SK-N-SH treated with all-trans-retinoic acid at 6 μM for 48 hours (cell line): Measurements from ENCODE around the gene TBX19.

Source experiments
- ISL1 ChIP-seq: fragments of 250-450 bp; sonication (Bioruptor Pico); IDR thresholded peaks from 2 replicates; pipeline ENCODE4 v2.1.2; 2022; ENCODE audit warnings: mild to moderate bottlenecking, moderate library complexity
- ZNF565 ChIP-seq: fragments of 450-650 bp; formaldehyde crosslinking; conservative IDR thresholded peaks from 2 replicates; pipeline ENCODE4 v1.5.0; 2020; ENCODE audit warnings: low read depth, mild to moderate bottlenecking, moderate library complexity
- TF ChIP-seq, protein P1 (sequence below): fragments of 250-450 bp; sonication (Bioruptor Pico); IDR thresholded peaks from 2 replicates; pipeline ENCODE4 v1.8.0; 2020; ENCODE audit warnings: mild to moderate bottlenecking, moderate library complexity, borderline replicate concordance
- TF ChIP-seq, protein P2 (sequence below): fragments of 250-450 bp; sonication (Bioruptor Pico); IDR thresholded peaks from 2 replicates; pipeline ENCODE4 v1.5.1; 2020; ENCODE audit warnings: low read depth, mild to moderate bottlenecking, moderate library complexity

DNA sequence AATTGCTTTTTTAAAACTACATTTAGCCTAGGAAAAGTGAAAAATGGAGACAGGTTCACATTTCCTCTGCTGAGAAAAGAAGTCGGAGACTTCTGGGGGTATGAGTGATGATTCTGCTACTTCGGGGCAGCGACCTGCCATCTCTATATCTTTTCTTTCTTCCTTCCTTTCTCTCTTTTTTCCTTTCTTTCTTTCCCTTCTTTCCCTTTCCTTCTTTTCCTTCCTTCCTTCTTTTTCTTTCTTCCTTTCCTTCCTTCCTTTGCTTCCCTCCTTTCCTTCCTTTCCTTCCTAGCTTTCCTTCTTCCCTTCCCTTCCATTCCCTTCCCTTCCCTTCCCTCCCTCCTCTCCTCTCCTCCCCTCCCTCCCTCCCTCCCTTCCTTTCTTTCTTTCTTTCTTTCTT, 17.8 kb downstream of the TBX19 start:
- TF ChIP-seq, protein P1, sequence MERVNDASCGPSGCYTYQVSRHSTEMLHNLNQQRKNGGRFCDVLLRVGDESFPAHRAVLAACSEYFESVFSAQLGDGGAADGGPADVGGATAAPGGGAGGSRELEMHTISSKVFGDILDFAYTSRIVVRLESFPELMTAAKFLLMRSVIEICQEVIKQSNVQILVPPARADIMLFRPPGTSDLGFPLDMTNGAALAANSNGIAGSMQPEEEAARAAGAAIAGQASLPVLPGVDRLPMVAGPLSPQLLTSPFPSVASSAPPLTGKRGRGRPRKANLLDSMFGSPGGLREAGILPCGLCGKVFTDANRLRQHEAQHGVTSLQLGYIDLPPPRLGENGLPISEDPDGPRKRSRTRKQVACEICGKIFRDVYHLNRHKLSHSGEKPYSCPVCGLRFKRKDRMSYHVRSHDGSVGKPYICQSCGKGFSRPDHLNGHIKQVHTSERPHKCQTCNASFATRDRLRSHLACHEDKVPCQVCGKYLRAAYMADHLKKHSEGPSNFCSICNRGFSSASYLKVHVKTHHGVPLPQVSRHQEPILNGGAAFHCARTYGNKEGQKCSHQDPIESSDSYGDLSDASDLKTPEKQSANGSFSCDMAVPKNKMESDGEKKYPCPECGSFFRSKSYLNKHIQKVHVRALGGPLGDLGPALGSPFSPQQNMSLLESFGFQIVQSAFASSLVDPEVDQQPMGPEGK = no peak
- TF ChIP-seq ZNF565 (CRISPR knock-in tag) = no peak
- TF ChIP-seq ISL1 (CRISPR knock-in tag) = no peak
- TF ChIP-seq, protein P2, sequence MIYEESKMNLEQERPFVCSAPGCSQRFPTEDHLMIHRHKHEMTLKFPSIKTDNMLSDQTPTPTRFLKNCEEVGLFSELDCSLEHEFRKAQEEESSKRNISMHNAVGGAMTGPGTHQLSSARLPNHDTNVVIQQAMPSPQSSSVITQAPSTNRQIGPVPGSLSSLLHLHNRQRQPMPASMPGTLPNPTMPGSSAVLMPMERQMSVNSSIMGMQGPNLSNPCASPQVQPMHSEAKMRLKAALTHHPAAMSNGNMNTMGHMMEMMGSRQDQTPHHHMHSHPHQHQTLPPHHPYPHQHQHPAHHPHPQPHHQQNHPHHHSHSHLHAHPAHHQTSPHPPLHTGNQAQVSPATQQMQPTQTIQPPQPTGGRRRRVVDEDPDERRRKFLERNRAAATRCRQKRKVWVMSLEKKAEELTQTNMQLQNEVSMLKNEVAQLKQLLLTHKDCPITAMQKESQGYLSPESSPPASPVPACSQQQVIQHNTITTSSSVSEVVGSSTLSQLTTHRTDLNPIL (CRISPR knock-in tag) = no peak
